HFFc6 (cell line): ENCODE results near the gene TALDO1. TPM values are rescaled to one million over a fixed set of nuclear protein-coding genes. Genes with fewer than 3 reads are reported as not detected.

Source experiments
- DNase-seq: peaks from one replicate; pipeline ENCODE4 v3.0.0-alpha.2; 2018
- H3K27ac Mint-ChIP-seq: 2 replicates; pipeline ENCODE4 v1.8.0; 2020; ENCODE audit warnings: mild to moderate bottlenecking, mixed read lengths
- H3K27me3 Mint-ChIP-seq: 2 replicates; pipeline ENCODE4 v1.8.0; 2021; ENCODE audit warnings: mild to moderate bottlenecking, moderate library complexity, mixed read lengths; ENCODE audit not compliant: insufficient read depth
- H3K36me3 Mint-ChIP-seq: 2 replicates; pipeline ENCODE4 v1.8.0; 2021; ENCODE audit warnings: low read depth, mixed read lengths
- H3K4me1 Mint-ChIP-seq: 2 replicates; pipeline ENCODE4 v1.8.0; 2020; ENCODE audit warnings: low read depth, mixed read lengths
- H3K4me3 Mint-ChIP-seq: 2 replicates; pipeline ENCODE4 v1.8.0; 2020; ENCODE audit warnings: mild to moderate bottlenecking, moderate library complexity, mixed read lengths
- H3K9me3 Mint-ChIP-seq: 2 replicates; pipeline ENCODE4 v1.8.0; 2020; ENCODE audit warnings: mild to moderate bottlenecking, mixed read lengths
- total RNA-seq, 6 experiments: library from RNA; stranded (reverse); fragmentation: NEBNext Ultra II Directional; extraction: Animal tissue kit (Norgen Biotek cat#: 25700); gene quantifications; 2 replicates in 1 of 6; 3 replicates in 5 of 6; pipeline ENCODE4 v1.2.3, GENCODE V29; 2021
- TF ChIP-seq, protein P1 (sequence below): fragments of 200-600 bp; sonication (generic); IDR thresholded peaks from 2 replicates; pipeline ENCODE4 v1.5.0; 2021; ENCODE audit warnings: antibody characterized with exemption, mild to moderate bottlenecking

The TALDO1 gene
- total RNA-seq, 6 experiments from 2014 or later = 230 to 351 (median 300) TPM

- DNase-seq = no peak
- Mint-ChIP-seq H3K9me3 (no peaks in the 10 kb centered on the region; the same call in 1 of the 2 replicates), H3K4me1 (peaks cover 17% of the 10 kb centered on the region), H3K27ac (peak overlapping the region; percentile 65), H3K36me3 (peaks cover 8% of the 10 kb centered on the region; the same call in 1 of the 2 replicates), H3K27me3 (peaks cover 16% of the 10 kb centered on the region), H3K4me3 (no peak overlapping the region; the same call in 1 of the 2 replicates)
- TF ChIP-seq, protein P1, sequence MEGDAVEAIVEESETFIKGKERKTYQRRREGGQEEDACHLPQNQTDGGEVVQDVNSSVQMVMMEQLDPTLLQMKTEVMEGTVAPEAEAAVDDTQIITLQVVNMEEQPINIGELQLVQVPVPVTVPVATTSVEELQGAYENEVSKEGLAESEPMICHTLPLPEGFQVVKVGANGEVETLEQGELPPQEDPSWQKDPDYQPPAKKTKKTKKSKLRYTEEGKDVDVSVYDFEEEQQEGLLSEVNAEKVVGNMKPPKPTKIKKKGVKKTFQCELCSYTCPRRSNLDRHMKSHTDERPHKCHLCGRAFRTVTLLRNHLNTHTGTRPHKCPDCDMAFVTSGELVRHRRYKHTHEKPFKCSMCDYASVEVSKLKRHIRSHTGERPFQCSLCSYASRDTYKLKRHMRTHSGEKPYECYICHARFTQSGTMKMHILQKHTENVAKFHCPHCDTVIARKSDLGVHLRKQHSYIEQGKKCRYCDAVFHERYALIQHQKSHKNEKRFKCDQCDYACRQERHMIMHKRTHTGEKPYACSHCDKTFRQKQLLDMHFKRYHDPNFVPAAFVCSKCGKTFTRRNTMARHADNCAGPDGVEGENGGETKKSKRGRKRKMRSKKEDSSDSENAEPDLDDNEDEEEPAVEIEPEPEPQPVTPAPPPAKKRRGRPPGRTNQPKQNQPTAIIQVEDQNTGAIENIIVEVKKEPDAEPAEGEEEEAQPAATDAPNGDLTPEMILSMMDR = no peak
Observed at GRCh38 chr11:764322-765024, 17.2 kb downstream of the TALDO1 start.

DNA sequence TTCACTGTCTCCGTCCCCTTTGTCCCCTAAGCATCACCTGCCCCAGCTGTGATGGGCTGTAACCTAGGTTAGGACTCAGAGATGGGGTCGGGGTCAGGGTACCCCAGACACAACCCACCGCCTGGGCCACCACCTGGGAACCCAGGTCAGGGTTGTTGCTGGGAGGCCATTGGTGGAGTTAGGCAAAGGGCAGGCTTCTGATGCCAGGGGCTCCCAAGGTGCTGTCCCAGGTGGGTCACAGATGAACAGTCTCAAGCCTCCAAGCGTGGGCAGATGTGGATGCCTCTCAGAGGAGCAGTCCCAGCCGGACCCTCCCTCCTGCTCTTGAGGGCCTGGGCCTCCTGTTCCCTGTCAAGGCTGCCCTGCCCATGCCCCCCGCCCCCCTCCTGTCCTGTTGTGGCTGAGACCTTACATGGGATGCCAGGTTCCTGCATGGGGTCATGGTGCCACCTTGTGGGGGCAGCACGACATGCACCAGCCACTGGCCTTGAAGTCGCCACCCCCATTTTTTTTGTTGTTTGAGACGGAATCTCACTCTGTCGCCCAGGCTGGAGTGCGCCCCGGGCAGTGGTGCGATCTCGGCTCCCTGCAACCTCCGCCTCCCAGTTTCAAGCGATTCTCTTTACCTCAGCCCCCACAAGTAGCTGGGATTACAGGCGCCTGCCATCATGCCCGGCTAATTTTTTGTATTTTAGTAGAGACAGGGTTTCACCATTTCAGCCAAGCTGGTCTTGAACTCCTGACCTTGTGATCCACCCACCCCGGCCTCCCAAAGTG, 17.9 kb downstream of the TALDO1 start:
- Mint-ChIP-seq H3K27ac (peak overlapping the region; percentile 65), H3K36me3 (peaks cover 8% of the 10 kb centered on the region; the same call in 1 of the 2 replicates), H3K4me3 (no peak overlapping the region; the same call in 1 of the 2 replicates), H3K27me3 (peaks cover 16% of the 10 kb centered on the region), H3K9me3 (no peaks in the 10 kb centered on the region; the same call in 1 of the 2 replicates), H3K4me1 (peaks cover 17% of the 10 kb centered on the region)
- peak; percentile 44 for DNase-seq
- TF ChIP-seq, protein P1 = peak; percentile 80

DNA sequence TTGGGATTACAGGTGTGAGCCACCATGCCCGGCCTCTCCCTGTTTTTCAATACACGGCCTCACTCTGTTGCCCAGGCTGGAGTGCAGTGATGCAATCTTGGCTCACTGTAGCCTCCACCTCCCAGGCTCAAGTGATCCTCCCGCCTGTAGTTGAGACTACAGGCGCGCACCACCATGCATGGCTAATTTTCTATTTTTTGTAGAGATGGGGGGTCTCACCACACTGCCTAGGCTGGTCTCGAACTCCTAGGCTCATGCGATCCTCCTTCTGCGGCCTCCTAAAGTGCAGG, 18.5 kb downstream of the TALDO1 start:
- Mint-ChIP-seq H3K4me3 (no peak overlapping the region), H3K4me1 (peaks cover 17% of the 10 kb centered on the region), H3K9me3 (no peaks in the 10 kb centered on the region; the same call in 1 of the 2 replicates), H3K36me3 (peaks cover 8% of the 10 kb centered on the region; the same call in 1 of the 2 replicates), H3K27me3 (peaks cover 16% of the 10 kb centered on the region), H3K27ac (peak overlapping the region; percentile 40; the same call in 1 of the 2 replicates)
- TF ChIP-seq, protein P1 = no peak
- DNase-seq = no peak

- Mint-ChIP-seq H3K9me3 (no peaks in the 10 kb centered on the region; the same call in 1 of the 2 replicates), H3K36me3 (peaks cover 8% of the 10 kb centered on the region; the same call in 1 of the 2 replicates), H3K27ac (peak overlapping the region; percentile 23; the same call in 1 of the 2 replicates), H3K4me1 (peaks cover 17% of the 10 kb centered on the region), H3K4me3 (no peak overlapping the region), H3K27me3 (peaks cover 16% of the 10 kb centered on the region)
- no peak for DNase-seq
- TF ChIP-seq, protein P1 = no peak
Observed at GRCh38 chr11:766106-766935, 19.1 kb downstream of the TALDO1 start.

GRCh38 chr11:766936-767210, 19.6 kb downstream of the TALDO1 start:
- 0 out of 2 replicates have a peak overlapping the region, but pooled peaks have one; percentile 3 for H3K27ac Mint-ChIP-seq
- H3K9me3 Mint-ChIP-seq = no peaks in the 10 kb centered on the region; the same call in 1 of the 2 replicates
- peaks cover 16% of the 10 kb centered on the region for H3K27me3 Mint-ChIP-seq
- peaks cover 8% of the 10 kb centered on the region; the same call in 1 of the 2 replicates for H3K36me3 Mint-ChIP-seq
- TF ChIP-seq, protein P1 = no peak
- no peak overlapping the region for H3K4me3 Mint-ChIP-seq
- DNase-seq = no peak
- peaks cover 11% of the 10 kb centered on the region for H3K4me1 Mint-ChIP-seq
